Thoracic aorta (tissue), 2 donors: ENCODE data around the gene PSD. TPM values are rescaled to one million over a fixed set of nuclear protein-coding genes. Genes with fewer than 3 reads are reported as not detected.

Source experiments
- ATAC-seq: fragments of 150-250 bp; one replicate; pipeline ENCODE4 v1.8.0; 2017; ENCODE audit warnings: low read depth; ENCODE audit not compliant: insufficient number of reproducible peaks, low FRiP score
- DNase-seq: peaks from one replicate; pipeline ENCODE4 v3.0.0-alpha.2; 2020; ENCODE audit warnings: low spot score
- H3K27ac ChIP-seq, 2 donors: fragments of 200-600 bp; sonication (generic); 1 replicate in 1 of 2; 2 replicates in 1 of 2; pipeline ENCODE4 v1.5.1; 2016; ENCODE audit warnings: mild to moderate bottlenecking in 2 of 2, moderate library complexity in 2 of 2
- H3K27me3 ChIP-seq: fragments of 200-600 bp; sonication (generic); replicated peaks from 2 replicates; pipeline ENCODE4 v1.6.0; 2016; ENCODE audit warnings: mild to moderate bottlenecking; ENCODE audit not compliant: insufficient read depth
- H3K36me3 ChIP-seq: fragments of 200-600 bp; sonication (generic); one replicate; pipeline ENCODE4 v1.5.1; 2016
- H3K4me1 ChIP-seq, 2 donors: fragments of 200-600 bp; sonication (generic); 1 replicate in 1 of 2; 2 replicates in 1 of 2; pipeline versions ENCODE4 v1.5.1 to v1.6.0; 2016; ENCODE audit warnings: low read depth in 2 of 2, mild to moderate bottlenecking in 1 of 2; ENCODE audit not compliant: control insufficient read depth in 1 of 2
- H3K4me3 ChIP-seq: fragments of 200-600 bp; sonication (generic); 2 replicates; pipeline ENCODE4 v1.5.1; 2016; ENCODE audit warnings: mild to moderate bottlenecking
- H3K9me3 ChIP-seq: fragments of 200-600 bp; sonication (generic); 2 replicates; pipeline ENCODE4 v1.5.1; 2016
- CTCF ChIP-seq: fragments of 200-600 bp; sonication (generic); IDR thresholded peaks from one replicate; pipeline ENCODE4 v1.5.1; 2019; ENCODE audit warnings: antibody characterized with exemption
- total RNA-seq, 2 donors: library from RNA; depleted of rRNA; stranded (reverse); fragments of >200 nt; gene quantifications; one replicate each; pipeline versions ENCODE4 v1.1.0 to v1.2.3, GENCODE V29; 2016

PSD gene
- total RNA-seq, 2 donors from 2014 or later: 0.21 TPM; not detected in 1

- Histone ChIP-seq H3K4me3 (no peak overlapping the region), H3K36me3 (peaks cover 16% of the 10 kb centered on the region), H3K9me3 (no peaks in the 10 kb centered on the region), H3K27me3 (no peaks in the 10 kb centered on the region), H3K27ac (no peak overlapping the region), H3K4me1 (peaks cover 11 to 18% of the 10 kb centered on the region in 2 donors)
- ATAC-seq (no peak), DNase-seq (no peak)
- no peak for TF ChIP-seq CTCF
Measured at GRCh38 chr10:102425444-102425843, 6.9 kb upstream of the PSD start.

GRCh38 chr10:102424916-102425315, 6.3 kb upstream of the PSD start:
- Histone ChIP-seq H3K27me3 (no peaks in the 10 kb centered on the region), H3K4me3 (no peak overlapping the region), H3K9me3 (no peaks in the 10 kb centered on the region), H3K27ac (no peak overlapping the region), H3K36me3 (peaks cover 16% of the 10 kb centered on the region), H3K4me1 (peaks cover 15 to 22% of the 10 kb centered on the region in 2 donors)
- DNase-seq (no peak), ATAC-seq (no peak)
- TF ChIP-seq CTCF: no peak

GRCh38 chr10:102424145-102424544, 5.6 kb upstream of the PSD start:
- ATAC-seq: no peak
- no peak overlapping the region for H3K27ac ChIP-seq
- H3K27me3 ChIP-seq: no peaks in the 10 kb centered on the region
- TF ChIP-seq CTCF: no peak
- no peaks in the 10 kb centered on the region for H3K9me3 ChIP-seq
- peaks cover 21 to 29% of the 10 kb centered on the region in 2 donors for H3K4me1 ChIP-seq
- DNase-seq: no peak
- no peak overlapping the region for H3K4me3 ChIP-seq
- H3K36me3 ChIP-seq: peaks cover 16% of the 10 kb centered on the region

- no peak for ATAC-seq
- Histone ChIP-seq H3K27ac (no peak overlapping the region), H3K4me3 (no peak overlapping the region)
Measured at GRCh38 chr10:102423372-102423968, 4.9 kb upstream of the PSD start.

GRCh38 chr10:102422545-102423129, 4.1 kb upstream of the PSD start:
- DNase-seq (no peak), ATAC-seq (no peak)
- TF ChIP-seq CTCF: peak; percentile 68
- H3K9me3 ChIP-seq: no peaks in the 10 kb centered on the region
- no peaks in the 10 kb centered on the region for H3K27me3 ChIP-seq
- H3K36me3 ChIP-seq: peaks cover 16% of the 10 kb centered on the region
- peak overlapping the region; percentile 99 for H3K4me3 ChIP-seq
- H3K27ac ChIP-seq: peak overlapping the region; percentile 72 to 80
- H3K4me1 ChIP-seq: peaks cover 21 to 33% of the 10 kb centered on the region in 2 donors

More at GRCh38 chr10:102423372-102423968, 4.9 kb upstream of the PSD start:
- no peak for TF ChIP-seq CTCF
- Histone ChIP-seq H3K4me1 (peaks cover 21 to 33% of the 10 kb centered on the region in 2 donors), H3K9me3 (no peaks in the 10 kb centered on the region), H3K36me3 (peaks cover 16% of the 10 kb centered on the region), H3K27me3 (no peaks in the 10 kb centered on the region)
- DNase-seq: no peak
